Immature natural killer cell (primary cell): ENCODE measurements around the gene PVALEF. TPM values are rescaled to one million over a fixed set of nuclear protein-coding genes. Genes with fewer than 3 reads are reported as not detected.
"Not testable (repeated sequence)": the region's sequence is repeated elsewhere in the genome, so short reads cannot be mapped to it uniquely, and the experiment has no call there.

Experiments used
- DNase-seq, 3 donors: peaks; one replicate each; pipeline ENCODE4 v3.0.0; 2022; ENCODE audit warnings: mixed read lengths in 1 of 3
- H3K27ac Mint-ChIP-seq, 6 donors: one replicate each; pipeline ENCODE4 v1.8.0; 2020; ENCODE audit warnings: mixed read lengths in 6 of 6, mild to moderate bottlenecking in 5 of 6, inconsistent platforms in 4 of 6, moderate library complexity in 3 of 6
- H3K27me3 Mint-ChIP-seq, 3 donors: one replicate each; pipeline ENCODE4 v1.8.0; 2020 to 2021; ENCODE audit warnings: low read depth in 3 of 3, mild to moderate bottlenecking in 3 of 3, mixed read lengths in 3 of 3, moderate library complexity in 3 of 3, inconsistent platforms in 1 of 3
- H3K36me3 Mint-ChIP-seq, 3 donors: one replicate each; pipeline ENCODE4 v1.8.0; 2020; ENCODE audit warnings: mixed read lengths in 3 of 3, inconsistent platforms in 2 of 3, mild to moderate bottlenecking in 2 of 3
- H3K4me1 Mint-ChIP-seq, 2 donors: one replicate each; pipeline ENCODE4 v1.8.0; 2020; ENCODE audit warnings: inconsistent platforms in 2 of 2, mild to moderate bottlenecking in 2 of 2, mixed read lengths in 2 of 2, moderate library complexity in 1 of 2
- H3K4me3 Mint-ChIP-seq, 5 donors: one replicate each; pipeline ENCODE4 v1.8.0; 2020; ENCODE audit warnings: mild to moderate bottlenecking in 5 of 5, mixed read lengths in 5 of 5, inconsistent platforms in 3 of 5, moderate library complexity in 3 of 5
- H3K9me3 Mint-ChIP-seq, 6 donors: one replicate each; pipeline ENCODE4 v1.8.0; 2020; ENCODE audit warnings: mild to moderate bottlenecking in 6 of 6, mixed read lengths in 6 of 6, inconsistent platforms in 4 of 6, moderate library complexity in 3 of 6
- polyA plus RNA-seq, 3 donors: library from polyadenylated mRNA; unstranded; fragments of 300-500 nt; fragmentation: Illumina TruSeq; gene quantifications; one replicate each; pipeline ENCODE4 v1.2.3, GENCODE V29; 2021

Gene PVALEF
- polyA plus RNA-seq, 3 donors from 2014 or later, result not detected

- Mint-ChIP-seq H3K9me3 (no peaks in the 10 kb centered on the region), H3K27me3 (no peaks in the 10 kb centered on the region), H3K36me3 (peaks cover 0 to 5% (median 0%) of the 10 kb centered on the region in 3 donors), H3K4me1 (no peaks in the 10 kb centered on the region), H3K4me3 (no peak overlapping the region), H3K27ac (no peak overlapping the region)
- DNase-seq, result no peak
These were observed 48.7 kb downstream of the PVALEF start for GRCh38 chr17:81213978-81214377.

GRCh38 chr17:81217491-81217890 lies 52.2 kb downstream of the PVALEF start:
- Mint-ChIP-seq H3K4me1 (peaks cover 0 to 6% of the 10 kb centered on the region in 2 donors), H3K36me3 (peaks cover 0 to 5% (median 0%) of the 10 kb centered on the region in 3 donors), H3K4me3 (no peak overlapping the region), H3K27me3 (peaks cover 0 to 2% (median 0%) of the 10 kb centered on the region in 3 donors), H3K27ac (no peak overlapping the region), H3K9me3 (peaks cover 0 to 2% (median 0%) of the 10 kb centered on the region in 6 donors)
- DNase-seq, result no peak

GRCh38 chr17:81218459-81218858 lies 53.2 kb downstream of the PVALEF start:
- Mint-ChIP-seq H3K9me3 (peaks cover 0 to 2% (median 0%) of the 10 kb centered on the region in 6 donors), H3K4me3 (no peak overlapping the region), H3K4me1 (peaks cover 3 to 7% of the 10 kb centered on the region in 2 donors), H3K27me3 (peaks cover 0 to 3% (median 0%) of the 10 kb centered on the region in 3 donors), H3K27ac (no peak overlapping the region), H3K36me3 (peaks cover 0 to 5% (median 0%) of the 10 kb centered on the region in 3 donors)
- DNase-seq, result no peak

GRCh38 chr17:81218991-81219390 lies 53.7 kb downstream of the PVALEF start:
- peaks cover 0 to 5% (median 0%) of the 10 kb centered on the region in 3 donors for H3K36me3 Mint-ChIP-seq
- H3K4me1 Mint-ChIP-seq, result peaks cover 8 to 13% of the 10 kb centered on the region in 2 donors
- H3K27ac Mint-ChIP-seq, result no peak overlapping the region
- DNase-seq, result no peak
- H3K4me3 Mint-ChIP-seq, result no peak overlapping the region
- H3K9me3 Mint-ChIP-seq, result peaks cover 0 to 2% (median 0%) of the 10 kb centered on the region in 6 donors
- H3K27me3 Mint-ChIP-seq, result peaks cover 0 to 6% (median 0%) of the 10 kb centered on the region in 3 donors

GRCh38 chr17:81219476-81220180 lies 54.3 kb downstream of the PVALEF start:
- Mint-ChIP-seq H3K27me3 (peaks cover 0 to 6% (median 0%) of the 10 kb centered on the region in 3 donors), H3K4me1 (peaks cover 9 to 13% of the 10 kb centered on the region in 2 donors), H3K27ac (no peak overlapping the region), H3K9me3 (peaks cover 0 to 2% (median 0%) of the 10 kb centered on the region in 6 donors), H3K36me3 (peaks cover 0 to 5% (median 0%) of the 10 kb centered on the region in 3 donors), H3K4me3 (no peak overlapping the region)
- DNase-seq, result no peak

- Mint-ChIP-seq H3K27me3 (peaks cover 0 to 6% (median 0%) of the 10 kb centered on the region in 3 donors), H3K9me3 (peaks cover 0 to 2% (median 0%) of the 10 kb centered on the region in 6 donors), H3K4me3 (peak overlapping the region; percentile 21 to 71 (median 49)), H3K36me3 (peaks cover 0 to 5% (median 0%) of the 10 kb centered on the region in 3 donors), H3K27ac (no peak overlapping the region), H3K4me1 (peaks cover 9 to 13% of the 10 kb centered on the region in 2 donors)
- DNase-seq, result no peak
These were observed 56.1 kb downstream of the PVALEF start for GRCh38 chr17:81221371-81221841.

- Mint-ChIP-seq H3K36me3 (peaks cover 0 to 2% (median 0%) of the 10 kb centered on the region in 3 donors), H3K9me3 (peaks cover 0 to 2% (median 0%) of the 10 kb centered on the region in 6 donors), H3K27ac (no peak overlapping the region), H3K4me1 (peaks cover 9 to 13% of the 10 kb centered on the region in 2 donors), H3K4me3 (peak overlapping the region in 4 of 5 donors; percentile 44 to 71 (median 51)), H3K27me3 (peaks cover 0 to 6% (median 0%) of the 10 kb centered on the region in 3 donors)
- DNase-seq, result no peak
These were observed 56.7 kb downstream of the PVALEF start for GRCh38 chr17:81221842-81222619.

- H3K4me1 Mint-ChIP-seq, result peaks cover 12 to 15% of the 10 kb centered on the region in 2 donors
- no peak overlapping the region for H3K27ac Mint-ChIP-seq
- peaks cover 0 to 2% (median 0%) of the 10 kb centered on the region in 6 donors for H3K9me3 Mint-ChIP-seq
- H3K36me3 Mint-ChIP-seq, result no peaks in the 10 kb centered on the region
- H3K4me3 Mint-ChIP-seq, result peak overlapping the region; percentile 73 to 79 (median 75)
- no peak for DNase-seq
- peaks cover 0 to 6% (median 0%) of the 10 kb centered on the region in 3 donors for H3K27me3 Mint-ChIP-seq
These were observed 57.3 kb downstream of the PVALEF start for GRCh38 chr17:81222620-81222905.

GRCh38 chr17:81222906-81223761 lies 57.8 kb downstream of the PVALEF start, which contains the start of gene CEP131:
CEP131 (minus strand) TSS chr17:81222965; CDS start chr17:81220056, 2,909 bp downstream.
- Mint-ChIP-seq H3K27ac (peak within 1 kb of the TSS; percentile 34 to 72 (median 60)), H3K27me3 (peaks cover 0 to 6% (median 0%) of the 10 kb centered on the region in 3 donors), H3K4me3 (peak within 1 kb of the TSS; percentile 74 to 83 (median 81)), H3K4me1 (peaks cover 18 to 20% of the 10 kb centered on the region in 2 donors), H3K9me3 (peaks cover 0 to 2% (median 0%) of the 10 kb centered on the region in 6 donors), H3K36me3 (no peaks in the 10 kb centered on the region)
- DNase-seq, result peak; percentile 98 to 99 (median 98)

- H3K4me3 Mint-ChIP-seq, result peak overlapping the region; percentile 74 to 83 (median 81)
- H3K27ac Mint-ChIP-seq, result peak overlapping the region; percentile 34 to 72 (median 60)
- peaks cover 21 to 23% of the 10 kb centered on the region in 2 donors for H3K4me1 Mint-ChIP-seq
- peaks cover 0 to 2% (median 0%) of the 10 kb centered on the region in 6 donors for H3K9me3 Mint-ChIP-seq
- DNase-seq, result no peak
- H3K27me3 Mint-ChIP-seq, result peaks cover 0 to 6% (median 0%) of the 10 kb centered on the region in 3 donors
- no peaks in the 10 kb centered on the region for H3K36me3 Mint-ChIP-seq
These were observed 58.4 kb downstream of the PVALEF start for GRCh38 chr17:81223762-81224130.

GRCh38 chr17:81227630-81228029 lies 62.3 kb downstream of the PVALEF start:
- H3K27ac Mint-ChIP-seq, result peak overlapping the region in 5 of 6 donors; percentile 8 to 63 (median 44)
- H3K27me3 Mint-ChIP-seq, H3K4me3 Mint-ChIP-seq, H3K9me3 Mint-ChIP-seq, DNase-seq: not testable (repeated sequence)
- peaks cover 21% of the 10 kb centered on the region in 2 donors for H3K4me1 Mint-ChIP-seq
- peaks cover 5 to 13% (median 12%) of the 10 kb centered on the region in 3 donors for H3K36me3 Mint-ChIP-seq

GRCh38 chr17:81228420-81228819 lies 63.1 kb downstream of the PVALEF start:
- DNase-seq, result no peak
- H3K4me1 Mint-ChIP-seq, result peaks cover 19% of the 10 kb centered on the region in 2 donors
- peak overlapping the region in 4 of 6 donors; percentile 35 to 67 (median 58) for H3K27ac Mint-ChIP-seq
- H3K4me3 Mint-ChIP-seq, result no peak overlapping the region
- peaks cover 5 to 13% (median 12%) of the 10 kb centered on the region in 3 donors for H3K36me3 Mint-ChIP-seq
- H3K9me3 Mint-ChIP-seq, result no peaks in the 10 kb centered on the region
- H3K27me3 Mint-ChIP-seq, result peaks cover 0 to 3% (median 2%) of the 10 kb centered on the region in 3 donors
